Body of pancreas (tissue), 4 donors: ENCODE results near the gene SATB2.

Experiments
- CTCF ChIP-seq, 7 experiments: fragments of 450-650 bp in 4 of 7; fragments of 200-600 bp in 3 of 7; sonication (generic) in 3 of 7; IDR thresholded peaks; one replicate each; pipeline ENCODE4 v1.5.1; 2016 to 2019; ENCODE audit warnings: antibody characterized with exemption in 7 of 7
- POLR2A ChIP-seq, 3 donors: fragments of 450-650 bp; IDR thresholded peaks; one replicate each; pipeline ENCODE4 v1.6.1; 2016; ENCODE audit warnings: antibody characterized with exemption in 3 of 3, mild to moderate bottlenecking in 2 of 3

DNA sequence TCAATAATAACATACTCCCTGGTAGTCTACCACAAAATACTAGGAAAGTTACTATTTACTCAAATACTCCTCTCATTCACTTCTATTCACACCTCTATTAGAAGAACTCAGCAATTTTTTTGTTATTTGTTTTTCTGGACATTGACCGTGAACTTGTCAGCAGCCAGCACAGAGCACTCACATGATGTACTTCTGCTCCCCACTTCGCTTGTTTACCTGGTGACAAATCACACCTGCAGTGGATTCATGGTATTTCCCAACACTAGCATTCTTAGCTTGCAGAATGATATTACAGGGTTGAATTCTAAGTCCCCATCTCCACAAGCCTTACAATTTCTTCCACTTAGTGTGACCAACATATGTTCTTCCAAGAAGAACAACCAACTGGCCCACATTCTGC, 238.2 kb downstream of the SATB2 start:
- no peak for TF ChIP-seq CTCF (IDR thresholded peaks at IDR 0.05)
- no peak for TF ChIP-seq POLR2A (IDR thresholded peaks at IDR 0.05)
